Large intestine (tissue), 3 donors: ENCODE measurements around the gene CAD. TPM values are rescaled to one million over a fixed set of nuclear protein-coding genes. Genes with fewer than 3 reads are reported as not detected.

ENCODE experiments used
- DNase-seq, 2 donors: peaks; one replicate each; pipeline versions ENCODE4 v3.0.0 to v3.0.0-alpha.2; 2013
- H3K27ac ChIP-seq: one replicate; pipeline ENCODE4 v1.5.1; 2013; ENCODE audit warnings: low read length
- H3K27me3 ChIP-seq: 2 replicates; pipeline ENCODE4 v1.6.1; 2013; ENCODE audit warnings: low read length; ENCODE audit not compliant: control insufficient read depth, insufficient read depth
- H3K36me3 ChIP-seq: 2 replicates; pipeline ENCODE4 v1.6.1; 2013; ENCODE audit warnings: low read length; ENCODE audit not compliant: control insufficient read depth, insufficient read depth
- H3K4me1 ChIP-seq: one replicate; pipeline ENCODE4 v1.6.1; 2013; ENCODE audit warnings: low read length; ENCODE audit not compliant: control insufficient read depth, insufficient read depth
- H3K4me3 ChIP-seq: one replicate; pipeline ENCODE4 v1.5.1; 2013; ENCODE audit warnings: low read length
- H3K9me3 ChIP-seq: one replicate; pipeline ENCODE4 v1.6.1; 2013; ENCODE audit warnings: mild to moderate bottlenecking, low read depth, low read length, moderate library complexity; ENCODE audit not compliant: control insufficient read depth
- WGBS: methylation state at CpG from one replicate; pipeline ENCODE4 v1.1.5; 2013; ENCODE audit warnings: low lambda C conversion rate; ENCODE audit not compliant: insufficient coverage; 5-methylcytosine and 5-hydroxymethylcytosine counted together
- polyA plus RNA-seq: library from polyadenylated mRNA; unstranded; fragments of 120-200 nt; gene quantifications from one replicate; pipeline ENCODE4 v1.2.1, GENCODE V29; 2013

Gene CAD
- polyA plus RNA-seq, 1 donor, result 34.9 TPM

- Histone ChIP-seq H3K4me1 (peaks cover 38% of the 10 kb centered on the region), H3K9me3 (no peaks in the 10 kb centered on the region), H3K27ac (peak overlapping the region; percentile 98), H3K27me3 (no peaks in the 10 kb centered on the region), H3K4me3 (peak overlapping the region; percentile 91), H3K36me3 (peaks cover 31% of the 10 kb centered on the region)
- no CpG with 5 or more reads among the region's 48 CpGs for WGBS
- DNase-seq, result no peak
Observed at GRCh38 chr2:27211241-27211942, 5.8 kb upstream of the CAD start.

DNA sequence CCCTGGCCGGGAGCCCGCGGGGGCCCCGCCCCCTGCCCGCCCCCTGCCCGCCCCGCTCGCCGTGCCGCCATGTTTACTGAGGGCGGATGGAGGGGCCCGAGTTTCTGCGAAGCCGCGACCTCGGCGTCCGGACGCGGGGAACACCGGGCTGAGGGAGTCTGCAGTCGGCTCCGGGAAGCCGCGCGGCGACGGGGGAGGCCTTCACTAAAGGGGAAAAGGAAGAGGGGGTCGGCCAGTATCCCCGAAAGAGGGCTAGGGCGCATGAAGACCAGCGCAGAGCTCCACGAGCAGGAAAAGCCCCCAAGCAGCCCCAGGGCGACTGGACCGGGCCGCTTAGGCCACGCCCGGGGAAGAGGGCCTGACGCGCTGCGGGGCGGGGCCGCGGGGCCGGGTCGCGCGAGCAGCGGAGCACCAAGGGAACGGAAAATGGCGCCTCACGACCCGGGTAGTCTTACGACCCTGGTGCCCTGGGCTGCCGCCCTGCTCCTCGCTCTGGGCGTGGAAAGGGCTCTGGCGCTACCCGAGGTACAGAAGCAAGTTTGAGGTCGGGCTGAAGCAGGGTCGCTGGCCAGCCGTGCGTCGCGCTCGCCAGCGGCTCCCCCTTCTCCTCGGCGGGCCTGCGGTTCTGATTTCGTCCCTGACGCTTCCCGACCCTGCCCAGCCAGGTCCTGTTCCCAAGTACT lies 5.1 kb upstream of the CAD start, which contains the start of the genes ATRAID and SLC5A6:
TSS of gene ATRAID (plus strand) at position 99 of the 683 bp plus-strand sequence. CDS start at position 427, 328 bp downstream.
TSS of gene SLC5A6 (minus strand) at position 326 of the 683 bp plus-strand sequence. CDS start 4,618 bp downstream, outside the sequence.
- no peaks in the 10 kb centered on the region for H3K27me3 ChIP-seq
- WGBS, result 0% methylated on average over 9 of the region's 73 CpGs
- H3K36me3 ChIP-seq, result peaks cover 24% of the 10 kb centered on the region
- H3K9me3 ChIP-seq, result no peaks in the 10 kb centered on the region
- peak; percentile 90 to 97 for DNase-seq
- H3K4me1 ChIP-seq, result peaks cover 36% of the 10 kb centered on the region
- peak within 1 kb of the TSS; percentile 98 for H3K27ac ChIP-seq
- H3K4me3 ChIP-seq, result peak within 1 kb of the TSS; percentile 91

- DNase-seq, result peak in 1 of 2 donors; percentile 35
- 21% methylated on average over 6 of the region's 34 CpGs for WGBS
- Histone ChIP-seq H3K4me3 (peak overlapping the region; percentile 91), H3K4me1 (peaks cover 34% of the 10 kb centered on the region), H3K27ac (peak overlapping the region; percentile 98), H3K9me3 (no peaks in the 10 kb centered on the region), H3K27me3 (no peaks in the 10 kb centered on the region), H3K36me3 (peaks cover 17% of the 10 kb centered on the region)
Observed at GRCh38 chr2:27212626-27213471, 4.3 kb upstream of the CAD start.

DNA sequence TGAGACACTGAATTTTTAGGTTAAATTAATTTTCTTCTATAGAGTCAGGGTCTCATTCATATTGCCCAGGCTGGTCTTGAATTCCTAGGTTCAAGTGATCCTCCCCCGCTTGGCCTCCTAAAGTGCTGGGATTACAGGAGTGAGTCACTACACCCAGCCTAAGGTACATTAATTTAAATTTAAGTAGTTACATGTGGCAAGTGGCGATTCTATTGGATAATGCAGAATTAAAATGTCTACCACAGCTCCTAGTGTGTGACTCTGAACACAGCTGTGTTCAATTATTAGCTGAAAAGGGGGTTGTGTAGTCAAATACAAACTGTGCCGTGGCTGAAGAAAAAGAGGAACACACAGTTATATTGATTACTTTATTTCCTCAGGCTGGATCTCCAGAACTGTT lies 2.2 kb upstream of the CAD start:
- H3K4me1 ChIP-seq, result peaks cover 34% of the 10 kb centered on the region
- DNase-seq, result no peak
- WGBS, result no CpG with 5 or more reads among the region's 3 CpGs

GRCh38 chr2:27216416-27217137 lies 592 bp upstream of the CAD start:
- Histone ChIP-seq H3K4me1 (peaks cover 27% of the 10 kb centered on the region), H3K27ac (peak overlapping the region; percentile 71), H3K4me3 (peak overlapping the region; percentile 81), H3K27me3 (no peaks in the 10 kb centered on the region), H3K36me3 (peaks cover 24% of the 10 kb centered on the region), H3K9me3 (no peaks in the 10 kb centered on the region)
- DNase-seq, result no peak
- 100% methylated on average over 1 of the region's 13 CpGs for WGBS

More for the DNA sequence above, 2.2 kb upstream of the CAD start:
- no peak overlapping the region for H3K27ac ChIP-seq
- H3K9me3 ChIP-seq, result no peaks in the 10 kb centered on the region
- H3K36me3 ChIP-seq, result peaks cover 14% of the 10 kb centered on the region
- no peak overlapping the region for H3K4me3 ChIP-seq
- no peaks in the 10 kb centered on the region for H3K27me3 ChIP-seq

DNA sequence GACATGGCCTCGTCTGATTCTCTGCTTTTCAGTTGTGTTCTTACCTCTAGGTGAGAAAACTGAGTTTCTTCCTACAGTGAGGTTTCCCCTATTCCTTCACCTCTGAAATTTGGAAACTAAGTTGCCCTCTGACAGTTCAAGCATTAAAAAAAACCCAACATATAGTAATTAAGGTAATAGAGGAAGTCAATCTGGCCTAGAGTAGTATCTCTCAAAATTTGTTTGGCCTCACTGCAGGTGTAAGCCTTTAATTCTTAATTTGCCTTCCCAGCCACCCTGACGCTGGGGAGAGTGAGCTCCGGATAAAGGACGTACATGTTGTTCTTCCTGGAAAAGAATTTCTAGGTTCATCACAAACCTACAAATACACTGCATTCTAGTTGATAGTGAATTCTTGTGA lies 1.4 kb downstream of the CAD start:
- WGBS, result no CpG with 5 or more reads among the region's 4 CpGs
- Histone ChIP-seq H3K4me3 (no peak overlapping the region), H3K36me3 (peaks cover 41% of the 10 kb centered on the region), H3K9me3 (no peaks in the 10 kb centered on the region), H3K4me1 (peaks cover 22% of the 10 kb centered on the region), H3K27ac (peak overlapping the region; percentile 12), H3K27me3 (no peaks in the 10 kb centered on the region)
- DNase-seq, result no peak

DNA sequence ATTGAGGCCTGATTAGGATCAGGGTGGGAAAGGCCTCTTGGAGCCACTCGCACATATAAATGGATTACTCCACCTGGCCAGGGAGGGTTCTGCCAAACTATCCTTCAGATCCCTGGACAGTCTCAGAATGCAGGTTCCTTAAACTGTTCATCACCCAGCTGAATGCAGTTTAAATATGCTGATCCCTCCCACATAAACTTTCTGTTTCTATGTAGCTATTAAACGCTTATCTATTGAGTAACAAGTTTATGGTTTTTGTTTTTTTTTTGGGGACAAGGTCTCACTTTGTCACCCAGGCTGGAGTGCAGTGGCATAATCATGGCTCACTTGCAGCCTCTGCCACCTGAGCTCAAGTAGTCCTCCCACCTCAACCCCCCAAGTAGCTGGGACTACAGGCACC lies 1.9 kb downstream of the CAD start:
- peaks cover 45% of the 10 kb centered on the region for H3K36me3 ChIP-seq
- no peaks in the 10 kb centered on the region for H3K27me3 ChIP-seq
- peak overlapping the region; percentile 12 for H3K27ac ChIP-seq
- DNase-seq, result peak in 1 of 2 donors; percentile 58
- 22% methylated on average over 1 of the region's 2 CpGs for WGBS
- H3K9me3 ChIP-seq, result no peaks in the 10 kb centered on the region
- H3K4me3 ChIP-seq, result no peak overlapping the region
- peaks cover 20% of the 10 kb centered on the region for H3K4me1 ChIP-seq

DNA sequence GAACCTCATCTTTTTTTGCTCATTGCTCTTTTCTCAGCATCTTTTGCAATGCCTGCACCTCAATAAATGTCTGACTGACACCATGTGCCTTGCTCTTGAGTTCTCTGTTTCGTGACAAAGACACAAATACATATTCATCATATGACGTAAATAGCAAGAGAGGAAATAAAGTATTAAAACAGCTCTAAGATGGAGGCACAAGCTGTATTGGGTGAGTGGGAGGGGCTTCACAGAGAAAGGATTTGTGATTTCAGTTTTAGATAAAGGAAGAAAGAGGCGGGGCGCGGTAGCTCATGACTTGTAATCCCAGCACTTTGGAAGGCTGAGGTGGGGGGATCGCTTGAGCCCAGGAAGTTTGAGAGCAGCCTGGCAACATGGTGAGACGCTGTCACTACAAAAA lies 2.9 kb downstream of the CAD start:
- WGBS, result 80% methylated on average over 1 of the region's 7 CpGs
- Histone ChIP-seq H3K4me1 (peaks cover 20% of the 10 kb centered on the region), H3K9me3 (no peaks in the 10 kb centered on the region), H3K27ac (no peak overlapping the region), H3K4me3 (no peak overlapping the region), H3K36me3 (peaks cover 53% of the 10 kb centered on the region), H3K27me3 (no peaks in the 10 kb centered on the region)
- no peak for DNase-seq

DNA sequence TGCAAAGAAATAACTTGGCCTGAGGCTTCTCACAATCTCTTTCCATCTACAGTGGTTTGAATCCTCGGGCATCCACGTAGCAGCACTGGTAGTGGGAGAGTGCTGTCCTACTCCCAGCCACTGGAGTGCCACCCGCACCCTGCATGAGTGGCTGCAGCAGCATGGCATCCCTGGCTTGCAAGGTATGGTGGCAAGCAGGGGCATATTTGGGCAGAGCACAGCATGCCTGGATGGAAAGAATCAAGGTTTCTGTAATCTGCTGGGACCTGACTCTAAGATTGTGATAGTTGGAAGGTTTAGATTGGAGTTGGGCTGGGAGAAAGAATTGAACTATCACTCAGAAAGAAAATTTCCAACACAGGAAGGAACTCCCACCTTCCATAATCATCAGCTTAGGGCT lies 4.0 kb downstream of the CAD start:
- peaks cover 58% of the 10 kb centered on the region for H3K36me3 ChIP-seq
- H3K27ac ChIP-seq, result no peak overlapping the region
- no peaks in the 10 kb centered on the region for H3K9me3 ChIP-seq
- no CpG with 5 or more reads among the region's 3 CpGs for WGBS
- no peak for DNase-seq
- no peaks in the 10 kb centered on the region for H3K27me3 ChIP-seq
- no peak overlapping the region for H3K4me3 ChIP-seq
- H3K4me1 ChIP-seq, result peaks cover 20% of the 10 kb centered on the region
